SU-DHL-6 (cell line): ENCODE data around the gene GATD1.

Experiments used
- H2AFZ ChIP-seq: fragments of 200-600 bp; sonication (generic); 2 replicates; pipeline ENCODE4 v1.6.1; 2014; ENCODE audit warnings: low read depth, mild to moderate bottlenecking, moderate library complexity, mixed read lengths, antibody characterized with exemption, low read length; ENCODE audit not compliant: severe bottlenecking
- H3F3A ChIP-seq: fragments of 200-600 bp; shearing (Covaris generic); 2 replicates; pipeline ENCODE4 v1.6.0; 2016; ENCODE audit warnings: antibody characterized with exemption, mild to moderate bottlenecking; ENCODE audit not compliant: insufficient read depth
- H3K27ac ChIP-seq: fragments of 200-600 bp; sonication (generic); 2 replicates; pipeline ENCODE4 v1.5.1; 2016; ENCODE audit warnings: low read depth, mild to moderate bottlenecking, low read length, moderate library complexity, mixed read lengths
- H3K27me3 ChIP-seq: fragments of 200-600 bp; sonication (generic), shearing (Covaris generic); 2 replicates; pipeline ENCODE4 v1.6.0; 2014; ENCODE audit warnings: mild to moderate bottlenecking, low read length
- H3K36me3 ChIP-seq: fragments of 200-600 bp; sonication (generic); 2 replicates; pipeline ENCODE4 v1.6.1; 2014; ENCODE audit warnings: mild to moderate bottlenecking, low read length, mixed read lengths
- H3K4me2 ChIP-seq: fragments of 300-600, 200-600 bp; shearing (Covaris generic), sonication (generic); 2 replicates; pipeline ENCODE4 v1.6.0; 2014; ENCODE audit warnings: low read length, low read depth, mild to moderate bottlenecking; ENCODE audit not compliant: poor library complexity, severe bottlenecking
- H3K4me3 ChIP-seq: fragments of 200-600 bp; sonication (generic); 2 replicates; pipeline ENCODE4 v1.5.1; 2014; ENCODE audit warnings: antibody characterized with exemption, low read length, mild to moderate bottlenecking, mixed read lengths; ENCODE audit not compliant: insufficient read depth, poor library complexity, severe bottlenecking
- H3K79me2 ChIP-seq: fragments of 200-600 bp; sonication (generic); 2 replicates; pipeline ENCODE4 v1.6.1; 2014; ENCODE audit warnings: mild to moderate bottlenecking, low read length, moderate library complexity; ENCODE audit not compliant: insufficient read depth
- H3K9ac ChIP-seq: fragments of 200-600 bp; sonication (generic); 2 replicates; pipeline ENCODE4 v1.7.0; 2014; ENCODE audit warnings: mild to moderate bottlenecking, low read length
- H3K9me2 ChIP-seq: fragments of 200-600 bp; sonication (generic); replicated peaks from 2 replicates; pipeline ENCODE4 v1.6.1; 2014; ENCODE audit warnings: low read length; ENCODE audit not compliant: insufficient read depth
- H3K9me3 ChIP-seq: fragments of 200-600 bp; sonication (generic); 2 replicates; pipeline ENCODE4 v1.6.1; 2014; ENCODE audit warnings: low read length, mixed read lengths; ENCODE audit not compliant: insufficient read depth
- H4K20me1 ChIP-seq: fragments of 200-600 bp; sonication (generic); 2 replicates; pipeline ENCODE4 v1.6.1; 2014; ENCODE audit warnings: low read depth, mild to moderate bottlenecking, antibody characterized with exemption, low read length, moderate library complexity, mixed read lengths
- CTCF ChIP-seq: fragments of 200-600 bp; sonication (generic); IDR thresholded peaks from one replicate; pipeline ENCODE4 v1.5.1; 2017; ENCODE audit warnings: antibody characterized with exemption, mild to moderate bottlenecking, low read length, moderate library complexity; ENCODE audit not compliant: insufficient read depth, poor library complexity, severe bottlenecking
- EZH2phosphoT487 ChIP-seq: fragments of 200-600 bp; sonication (generic), shearing (Covaris generic); conservative IDR thresholded peaks from 2 replicates; pipeline ENCODE4 v1.6.1; 2018; ENCODE audit warnings: mild to moderate bottlenecking, antibody characterized with exemption, low read length, moderate library complexity, mixed read lengths

The GATD1 gene

GRCh38 chr11:810040-810567 lies 32.8 kb upstream of the GATD1 start:
- peak overlapping the region; percentile 85 for H3K27ac ChIP-seq
- peaks cover 53% of the 10 kb centered on the region for H3F3A ChIP-seq
- no peaks in the 10 kb centered on the region for H3K27me3 ChIP-seq
- TF ChIP-seq CTCF (no peak), EZH2phosphoT487 (no peak)
- peak overlapping the region; percentile 95 for H3K9ac ChIP-seq
- no peaks in the 10 kb centered on the region for H3K9me2 ChIP-seq
- H3K4me3 ChIP-seq = peak overlapping the region; percentile 71
- no peak overlapping the region for H2AFZ ChIP-seq
- peaks cover 25% of the 10 kb centered on the region for H3K36me3 ChIP-seq
- H3K4me2 ChIP-seq = peak overlapping the region; percentile 73
- peaks cover 36% of the 10 kb centered on the region for H3K79me2 ChIP-seq
- no peaks in the 10 kb centered on the region for H3K9me3 ChIP-seq
- peaks cover 10% of the 10 kb centered on the region; the same call in 1 of the 2 replicates for H4K20me1 ChIP-seq

- no peaks in the 10 kb centered on the region for H3K9me2 ChIP-seq
- peak within 1 kb of the TSS; percentile 71 for H3K4me3 ChIP-seq
- H3K27me3 ChIP-seq = no peaks in the 10 kb centered on the region
- H3K4me2 ChIP-seq = peak within 1 kb of the TSS; percentile 84
- H4K20me1 ChIP-seq = peaks cover 10% of the 10 kb centered on the region; the same call in 1 of the 2 replicates
- H3K9me3 ChIP-seq = no peaks in the 10 kb centered on the region
- H3K79me2 ChIP-seq = peaks cover 36% of the 10 kb centered on the region
- peak within 1 kb of the TSS; percentile 85 for H3K27ac ChIP-seq
- peaks cover 53% of the 10 kb centered on the region for H3F3A ChIP-seq
- H3K36me3 ChIP-seq = peaks cover 25% of the 10 kb centered on the region
- TF ChIP-seq CTCF (no peak), EZH2phosphoT487 (no peak)
- peak within 1 kb of the TSS; percentile 95 for H3K9ac ChIP-seq
- peak within 1 kb of the TSS; percentile 92 for H2AFZ ChIP-seq
Measured at GRCh38 chr11:809287-810039, 32.2 kb upstream of the GATD1 start, which contains the start of gene RPLP2. TSS of gene RPLP2 (plus strand) at chr11:809967. CDS start at chr11:810235, 268 bp downstream.

- H3K4me3 ChIP-seq = peak overlapping the region; percentile 71
- no peaks in the 10 kb centered on the region for H3K27me3 ChIP-seq
- peak overlapping the region; percentile 95 for H3K9ac ChIP-seq
- peaks cover 10% of the 10 kb centered on the region; the same call in 1 of the 2 replicates for H4K20me1 ChIP-seq
- peak overlapping the region; percentile 20 for H2AFZ ChIP-seq
- H3K27ac ChIP-seq = peak overlapping the region; percentile 85
- H3F3A ChIP-seq = peaks cover 47% of the 10 kb centered on the region
- H3K9me2 ChIP-seq = no peaks in the 10 kb centered on the region
- H3K9me3 ChIP-seq = no peaks in the 10 kb centered on the region
- H3K79me2 ChIP-seq = peaks cover 36% of the 10 kb centered on the region
- H3K4me2 ChIP-seq = peak overlapping the region; percentile 84
- H3K36me3 ChIP-seq = peaks cover 25% of the 10 kb centered on the region
- TF ChIP-seq EZH2phosphoT487 (no peak), CTCF (no peak)
Measured at GRCh38 chr11:808427-809286, 31.4 kb upstream of the GATD1 start.
